ENCODE results near the gene NTNG1.

The NTNG1 gene

DNA sequence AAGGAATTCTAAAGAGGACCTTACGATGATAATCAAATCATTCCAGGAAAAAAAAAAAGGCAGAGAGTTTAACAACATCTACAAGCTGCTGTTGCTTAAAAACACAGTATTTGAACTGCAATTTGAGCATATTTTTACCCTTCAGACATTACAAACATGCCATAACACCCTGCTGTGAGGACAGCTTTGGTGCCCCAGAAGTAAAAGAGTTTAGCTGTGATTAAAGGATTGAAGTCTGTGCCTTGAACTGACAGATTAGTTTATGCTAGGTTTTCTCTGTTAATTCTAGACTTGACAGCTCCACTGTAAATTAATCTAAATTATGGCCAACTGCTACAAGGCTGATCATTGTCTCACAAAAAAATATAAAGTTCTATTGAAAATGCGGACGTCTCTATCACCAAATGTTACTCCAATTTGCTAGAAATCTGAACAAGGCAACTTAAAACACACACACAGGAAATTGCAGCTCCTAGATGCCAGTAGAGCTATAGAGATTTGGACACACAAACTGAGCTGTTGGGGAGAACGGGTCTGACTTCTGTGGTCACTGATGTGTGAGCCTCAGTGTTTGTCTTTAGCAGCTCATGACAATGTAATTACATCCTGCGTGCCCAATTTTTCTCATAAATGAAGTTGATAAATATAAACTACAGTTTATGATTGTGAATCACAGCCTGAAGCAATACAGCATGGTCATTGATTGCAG is 217.9 kb downstream of the NTNG1 start:
- Histone ChIP-seq H3K79me2 (ENCODE audit: insufficient read depth, low read length) (no peaks in the 10 kb centered on the region), H3K36me3 (ENCODE audit: insufficient read depth, low read length) (no peaks in the 10 kb centered on the region), H3K9ac (ENCODE audit: low read depth, low read length) (no peak overlapping the region), H3K9me3 (ENCODE audit: insufficient read depth, low read length, severe bottlenecking) (no peaks in the 10 kb centered on the region), H3K4me1 (ENCODE audit: insufficient read depth, low read length) (no peaks in the 10 kb centered on the region), H3K27ac (ENCODE audit: low read length) (no peak overlapping the region), H3K4me2 (ENCODE audit: insufficient read depth, low read length) (no peak overlapping the region), H3K27me3 (ENCODE audit: insufficient read depth, low read length, poor library complexity) (no peaks in the 10 kb centered on the region), H4K20me1 (ENCODE audit: insufficient read depth, low read length) (no peaks in the 10 kb centered on the region), H3K4me3 (ENCODE audit: low read depth in 1 of 2, low read length in 2 of 2) (no peak overlapping the region), H2AFZ (ENCODE audit: low read depth, low read length) (no peak overlapping the region)
- TF ChIP-seq, protein P1, sequence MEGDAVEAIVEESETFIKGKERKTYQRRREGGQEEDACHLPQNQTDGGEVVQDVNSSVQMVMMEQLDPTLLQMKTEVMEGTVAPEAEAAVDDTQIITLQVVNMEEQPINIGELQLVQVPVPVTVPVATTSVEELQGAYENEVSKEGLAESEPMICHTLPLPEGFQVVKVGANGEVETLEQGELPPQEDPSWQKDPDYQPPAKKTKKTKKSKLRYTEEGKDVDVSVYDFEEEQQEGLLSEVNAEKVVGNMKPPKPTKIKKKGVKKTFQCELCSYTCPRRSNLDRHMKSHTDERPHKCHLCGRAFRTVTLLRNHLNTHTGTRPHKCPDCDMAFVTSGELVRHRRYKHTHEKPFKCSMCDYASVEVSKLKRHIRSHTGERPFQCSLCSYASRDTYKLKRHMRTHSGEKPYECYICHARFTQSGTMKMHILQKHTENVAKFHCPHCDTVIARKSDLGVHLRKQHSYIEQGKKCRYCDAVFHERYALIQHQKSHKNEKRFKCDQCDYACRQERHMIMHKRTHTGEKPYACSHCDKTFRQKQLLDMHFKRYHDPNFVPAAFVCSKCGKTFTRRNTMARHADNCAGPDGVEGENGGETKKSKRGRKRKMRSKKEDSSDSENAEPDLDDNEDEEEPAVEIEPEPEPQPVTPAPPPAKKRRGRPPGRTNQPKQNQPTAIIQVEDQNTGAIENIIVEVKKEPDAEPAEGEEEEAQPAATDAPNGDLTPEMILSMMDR (IDR thresholded peaks at IDR 0.05; ENCODE audit: borderline replicate concordance, extremely low read depth, low read length, poor library complexity, severe bottlenecking), result no peak
- no peak for TF ChIP-seq EZH2 (IDR thresholded peaks at IDR 0.05; ENCODE audit: borderline replicate concordance, low read depth, low read length, severe bottlenecking)
- ATAC-seq (ENCODE audit: insufficient read depth, low read depth) (no peak), DNase-seq (no peak)

DNA sequence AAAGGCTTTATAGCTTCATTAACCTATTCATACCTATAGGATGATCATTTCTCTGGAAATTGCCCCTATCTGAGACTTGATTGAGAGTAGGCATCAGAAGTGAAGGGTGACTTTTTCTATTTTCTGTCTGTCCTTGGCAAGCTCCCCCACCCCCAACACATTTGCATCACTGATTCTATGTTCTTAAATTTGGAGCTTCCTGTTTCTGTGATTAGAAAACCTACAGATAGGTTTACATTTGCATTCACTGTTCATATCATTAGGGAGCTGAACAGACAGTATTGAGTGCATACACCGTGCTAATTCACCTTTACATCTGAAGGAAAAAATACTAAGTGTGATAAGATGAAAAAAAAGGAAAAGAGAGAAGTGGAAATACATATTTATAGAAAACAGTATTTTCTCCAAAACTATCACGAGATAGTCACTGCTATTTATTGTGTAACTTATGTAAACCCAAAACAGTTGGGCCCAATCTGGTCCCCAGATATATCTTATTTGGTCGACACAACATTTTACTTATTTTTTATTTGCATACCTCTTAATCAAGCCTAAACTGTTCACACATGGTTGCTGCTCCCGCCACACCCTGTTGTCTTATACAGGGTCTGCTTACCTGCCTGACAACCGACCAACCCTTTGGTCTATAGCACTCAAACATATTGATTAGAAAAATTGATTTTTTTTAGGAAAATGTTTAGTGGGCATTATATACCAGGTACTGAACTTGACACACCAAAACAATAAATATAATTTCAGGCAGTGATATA is 218.8 kb downstream of the NTNG1 start:
- no peak overlapping the region for H2AFZ ChIP-seq (ENCODE audit: low read depth, low read length)
- no peak overlapping the region for H3K4me3 ChIP-seq (ENCODE audit: low read depth in 1 of 2, low read length in 2 of 2)
- H3K79me2 ChIP-seq (ENCODE audit: insufficient read depth, low read length), result no peaks in the 10 kb centered on the region
- ATAC-seq (ENCODE audit: insufficient read depth, low read depth), result no peak
- H3K36me3 ChIP-seq (ENCODE audit: insufficient read depth, low read length), result no peaks in the 10 kb centered on the region
- H3K9me3 ChIP-seq (ENCODE audit: insufficient read depth, low read length, severe bottlenecking), result no peaks in the 10 kb centered on the region
- no peaks in the 10 kb centered on the region for H3K4me1 ChIP-seq (ENCODE audit: insufficient read depth, low read length)
- no peaks in the 10 kb centered on the region for H3K27me3 ChIP-seq (ENCODE audit: insufficient read depth, low read length, poor library complexity)
- H3K27ac ChIP-seq (ENCODE audit: low read length), result no peak overlapping the region
- DNase-seq, result no peak
- H3K9ac ChIP-seq (ENCODE audit: low read depth, low read length), result no peak overlapping the region
- H4K20me1 ChIP-seq (ENCODE audit: insufficient read depth, low read length), result no peaks in the 10 kb centered on the region
- H3K4me2 ChIP-seq (ENCODE audit: insufficient read depth, low read length), result no peak overlapping the region
- TF ChIP-seq, protein P1 (IDR thresholded peaks at IDR 0.05; ENCODE audit: borderline replicate concordance, extremely low read depth, low read length, poor library complexity, severe bottlenecking), result no peak
- no peak for TF ChIP-seq EZH2 (IDR thresholded peaks at IDR 0.05; ENCODE audit: borderline replicate concordance, low read depth, low read length, severe bottlenecking)

DNA sequence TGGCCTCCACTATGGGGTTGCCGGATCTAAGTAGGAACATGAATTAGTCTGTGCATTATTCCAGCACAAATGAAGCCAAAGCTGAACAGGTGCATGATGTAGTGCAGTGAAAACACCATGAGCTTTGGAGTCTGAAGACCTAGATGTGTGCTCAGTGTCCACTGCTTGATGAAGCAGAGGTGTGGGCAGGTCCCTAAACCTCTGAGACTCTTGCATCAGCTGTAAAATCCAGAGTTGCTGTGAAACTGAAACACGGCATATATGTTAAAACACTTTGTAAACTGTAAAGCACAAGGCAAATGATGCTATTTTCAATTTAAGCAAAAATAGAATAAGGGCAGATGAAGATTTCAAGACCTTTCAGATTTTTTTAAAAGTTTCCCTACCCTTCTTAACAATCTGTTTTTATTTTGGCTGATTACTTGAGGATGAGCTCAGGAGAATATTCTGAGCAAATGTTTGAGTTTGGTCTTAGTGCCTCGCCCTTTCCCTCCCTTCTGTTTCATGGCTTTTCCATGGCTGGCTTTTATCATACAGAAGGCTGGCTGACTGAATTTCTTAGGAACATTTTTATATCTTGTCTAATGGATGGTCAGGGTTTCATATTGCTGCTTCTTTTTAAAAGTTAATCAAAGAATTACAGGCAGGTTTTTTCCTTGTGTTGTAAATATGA is 221.8 kb downstream of the NTNG1 start:
- no peak for TF ChIP-seq EZH2 (IDR thresholded peaks at IDR 0.05; ENCODE audit: borderline replicate concordance, low read depth, low read length, severe bottlenecking)
- TF ChIP-seq, protein P1 (IDR thresholded peaks at IDR 0.05; ENCODE audit: borderline replicate concordance, extremely low read depth, low read length, poor library complexity, severe bottlenecking), result no peak

More for the DNA sequence above, 221.8 kb downstream of the NTNG1 start:
- Histone ChIP-seq H4K20me1 (ENCODE audit: insufficient read depth, low read length) (no peaks in the 10 kb centered on the region), H3K79me2 (ENCODE audit: insufficient read depth, low read length) (no peaks in the 10 kb centered on the region), H3K9ac (ENCODE audit: low read depth, low read length) (no peak overlapping the region), H3K4me3 (ENCODE audit: low read depth in 1 of 2, low read length in 2 of 2) (no peak overlapping the region), H3K4me1 (ENCODE audit: insufficient read depth, low read length) (no peaks in the 10 kb centered on the region), H3K36me3 (ENCODE audit: insufficient read depth, low read length) (no peaks in the 10 kb centered on the region), H3K27ac (ENCODE audit: low read length) (no peak overlapping the region), H2AFZ (ENCODE audit: low read depth, low read length) (no peak overlapping the region), H3K9me3 (ENCODE audit: insufficient read depth, low read length, severe bottlenecking) (no peaks in the 10 kb centered on the region), H3K27me3 (ENCODE audit: insufficient read depth, low read length, poor library complexity) (no peaks in the 10 kb centered on the region), H3K4me2 (ENCODE audit: insufficient read depth, low read length) (no peak overlapping the region)
- DNase-seq (no peak), ATAC-seq (ENCODE audit: insufficient read depth, low read depth) (no peak)

Data from DND-41 (cell line).